A673 (cell line): ENCODE data around the gene DAPK1. TPM values are rescaled to one million over a fixed set of nuclear protein-coding genes. Genes with fewer than 3 reads are reported as not detected.

ENCODE experiments used
- BruUV-seq: library from RNA; stranded (reverse); fragments of 400-500 nt; replicated peaks from 2 replicates; lab custom pipeline; 2021; lab: Mats Ljungman, UMichigan
- CTCF ChIA-PET: fragments of 300-600 bp; sonication (Branson Sonifier 250); formaldehyde crosslinking; loops from one replicate; lab custom pipeline; 2022; ENCODE audit warnings: antibody characterized with exemption; lab: Charles Lee
- POLR2A ChIA-PET: fragments of 300-600 bp; sonication (Branson Sonifier 250); formaldehyde crosslinking; loops from one replicate; lab custom pipeline; 2022; ENCODE audit warnings: antibody characterized with exemption; ENCODE audit not compliant: low non-redundant PET; lab: Charles Lee
- DNase-seq: peaks from one replicate; pipeline ENCODE4 v3.0.0-alpha.2; 2015; ENCODE audit warnings: low spot score
- H3K27ac ChIP-seq: fragments of 200-600 bp; sonication (generic); 2 replicates; pipeline ENCODE4 v1.5.1; 2016; ENCODE audit warnings: mixed run types, low read depth, mild to moderate bottlenecking, mixed read lengths, antibody characterized with exemption, low read length; ENCODE audit not compliant: poor library complexity, severe bottlenecking
- H3K27me3 ChIP-seq: fragments of 200-600 bp; sonication (generic); replicated peaks from 2 replicates; pipeline ENCODE4 v1.6.1; 2017; ENCODE audit warnings: mixed run types, low read depth, mild to moderate bottlenecking, mixed read lengths, antibody characterized with exemption, low read length; ENCODE audit not compliant: insufficient read depth, poor library complexity
- H3K36me3 ChIP-seq: fragments of 200-600 bp; sonication (generic); 2 replicates; pipeline ENCODE4 v1.6.1; 2016; ENCODE audit warnings: mixed run types, mild to moderate bottlenecking, mixed read lengths, antibody characterized with exemption, low read length; ENCODE audit not compliant: insufficient read depth, poor library complexity, severe bottlenecking
- H3K4me1 ChIP-seq: fragments of 200-600 bp; sonication (generic); 2 replicates; pipeline ENCODE4 v1.6.1; 2017; ENCODE audit warnings: mixed run types, mild to moderate bottlenecking, mixed read lengths, antibody characterized with exemption, low read length; ENCODE audit not compliant: insufficient read depth, poor library complexity, severe bottlenecking
- H3K4me3 ChIP-seq: fragments of 200-600 bp; sonication (generic); 2 replicates; pipeline ENCODE4 v1.5.1; 2016; ENCODE audit warnings: low read depth, mixed run types, mild to moderate bottlenecking, mixed read lengths, low read length; ENCODE audit not compliant: poor library complexity, severe bottlenecking
- H3K9me3 ChIP-seq: fragments of 200-600 bp; sonication (generic); 2 replicates; pipeline ENCODE4 v1.6.1; 2016; ENCODE audit warnings: mixed run types, low read depth, mild to moderate bottlenecking, mixed read lengths, antibody characterized with exemption, low read length; ENCODE audit not compliant: poor library complexity, severe bottlenecking
- EZH2 ChIP-seq: fragments of 200-600 bp; sonication (generic); IDR thresholded peaks from 2 replicates; pipeline ENCODE4 v1.6.1; 2017; ENCODE audit warnings: borderline replicate concordance, low read depth, mild to moderate bottlenecking, mixed read lengths, antibody characterized with exemption, low read length; ENCODE audit not compliant: poor library complexity, severe bottlenecking
- intact Hi-C: fragments of 100-400 bp; cut with micrococcal nuclease; formaldehyde crosslinking; loops from one replicate; pipeline ENCODE4 v1.10.0; 2022; ENCODE audit not compliant: unreplicated experiment
- total RNA-seq: library from RNA; stranded (reverse); gene quantifications from 2 replicates; pipeline ENCODE4 v1.2.3, GENCODE V29; 2021
- TF ChIP-seq, protein P1 (sequence below): fragments of 300-800, 200-600 bp; sonication (generic); conservative IDR thresholded peaks from 2 replicates; pipeline ENCODE4 v1.5.1; 2017; ENCODE audit warnings: low read depth, mild to moderate bottlenecking, antibody characterized with exemption, low read length, moderate library complexity, mixed read lengths

DAPK1 gene
- total RNA-seq, 1 experiment from 2014 or later = 380 TPM

DNA sequence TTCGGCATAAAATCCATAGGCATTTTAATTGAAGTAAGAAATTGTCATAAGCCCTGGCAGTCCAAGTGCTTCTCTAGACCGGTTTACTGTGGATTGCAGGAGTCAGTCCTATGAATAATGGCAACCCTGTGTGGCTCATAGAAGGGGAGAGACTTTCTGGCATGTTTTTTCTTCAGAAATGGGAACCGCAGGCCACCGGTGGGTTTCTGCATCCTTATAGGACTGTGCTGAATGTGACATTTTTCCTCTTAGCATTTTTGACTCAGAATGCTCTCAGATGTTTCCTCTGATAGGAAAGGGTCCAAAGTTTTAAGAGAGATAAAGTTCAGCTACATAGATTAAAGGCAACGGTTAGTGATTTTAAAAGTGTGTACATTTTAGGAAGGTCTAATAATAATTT lies 6.3 kb downstream of the DAPK1 start:
- Histone ChIP-seq H3K4me3 (peak overlapping the region; percentile 10), H3K4me1 (peaks cover 41% of the 10 kb centered on the region), H3K36me3 (peaks cover 95% of the 10 kb centered on the region), H3K27me3 (no peaks in the 10 kb centered on the region), H3K27ac (peak overlapping the region; percentile 51), H3K9me3 (no peaks in the 10 kb centered on the region)
- no TSS peak for BruUV-seq
- CTCF ChIA-PET = no interaction called here
- no peak for TF ChIP-seq EZH2
- TF ChIP-seq, protein P1, sequence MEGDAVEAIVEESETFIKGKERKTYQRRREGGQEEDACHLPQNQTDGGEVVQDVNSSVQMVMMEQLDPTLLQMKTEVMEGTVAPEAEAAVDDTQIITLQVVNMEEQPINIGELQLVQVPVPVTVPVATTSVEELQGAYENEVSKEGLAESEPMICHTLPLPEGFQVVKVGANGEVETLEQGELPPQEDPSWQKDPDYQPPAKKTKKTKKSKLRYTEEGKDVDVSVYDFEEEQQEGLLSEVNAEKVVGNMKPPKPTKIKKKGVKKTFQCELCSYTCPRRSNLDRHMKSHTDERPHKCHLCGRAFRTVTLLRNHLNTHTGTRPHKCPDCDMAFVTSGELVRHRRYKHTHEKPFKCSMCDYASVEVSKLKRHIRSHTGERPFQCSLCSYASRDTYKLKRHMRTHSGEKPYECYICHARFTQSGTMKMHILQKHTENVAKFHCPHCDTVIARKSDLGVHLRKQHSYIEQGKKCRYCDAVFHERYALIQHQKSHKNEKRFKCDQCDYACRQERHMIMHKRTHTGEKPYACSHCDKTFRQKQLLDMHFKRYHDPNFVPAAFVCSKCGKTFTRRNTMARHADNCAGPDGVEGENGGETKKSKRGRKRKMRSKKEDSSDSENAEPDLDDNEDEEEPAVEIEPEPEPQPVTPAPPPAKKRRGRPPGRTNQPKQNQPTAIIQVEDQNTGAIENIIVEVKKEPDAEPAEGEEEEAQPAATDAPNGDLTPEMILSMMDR = no peak
- POLR2A ChIA-PET = no interaction called here
- intact Hi-C loops = no loop called here
- DNase-seq = no peak

DNA sequence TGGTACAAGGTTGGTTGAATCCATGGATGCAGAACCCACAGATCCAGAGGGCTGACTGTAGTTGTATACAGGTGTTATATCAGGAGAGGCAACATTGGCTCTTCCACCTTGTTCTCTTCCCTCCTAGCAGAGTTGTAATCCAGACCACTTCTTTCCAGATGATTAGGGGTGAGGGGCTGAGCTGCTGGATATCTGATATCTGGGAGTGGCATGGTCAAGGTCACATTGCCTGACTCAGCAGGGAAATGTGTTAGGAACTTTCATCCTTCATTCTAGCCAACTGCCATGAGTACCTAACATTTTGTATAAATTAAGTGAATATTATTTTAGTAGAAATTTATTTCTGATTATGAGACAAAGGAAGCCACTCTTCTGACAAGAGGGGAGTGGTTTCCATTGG lies 7.3 kb downstream of the DAPK1 start:
- CTCF ChIA-PET = no interaction called here
- BruUV-seq = no TSS peak
- H3K36me3 ChIP-seq = peaks cover 90% of the 10 kb centered on the region
- H3K9me3 ChIP-seq = no peaks in the 10 kb centered on the region
- intact Hi-C loops = no loop called here
- POLR2A ChIA-PET = no interaction called here
- TF ChIP-seq EZH2 = no peak
- TF ChIP-seq, protein P1 = no peak
- H3K4me1 ChIP-seq = peaks cover 50% of the 10 kb centered on the region
- no peak for DNase-seq
- no peak overlapping the region for H3K27ac ChIP-seq
- H3K4me3 ChIP-seq = no peak overlapping the region
- no peaks in the 10 kb centered on the region for H3K27me3 ChIP-seq

DNA sequence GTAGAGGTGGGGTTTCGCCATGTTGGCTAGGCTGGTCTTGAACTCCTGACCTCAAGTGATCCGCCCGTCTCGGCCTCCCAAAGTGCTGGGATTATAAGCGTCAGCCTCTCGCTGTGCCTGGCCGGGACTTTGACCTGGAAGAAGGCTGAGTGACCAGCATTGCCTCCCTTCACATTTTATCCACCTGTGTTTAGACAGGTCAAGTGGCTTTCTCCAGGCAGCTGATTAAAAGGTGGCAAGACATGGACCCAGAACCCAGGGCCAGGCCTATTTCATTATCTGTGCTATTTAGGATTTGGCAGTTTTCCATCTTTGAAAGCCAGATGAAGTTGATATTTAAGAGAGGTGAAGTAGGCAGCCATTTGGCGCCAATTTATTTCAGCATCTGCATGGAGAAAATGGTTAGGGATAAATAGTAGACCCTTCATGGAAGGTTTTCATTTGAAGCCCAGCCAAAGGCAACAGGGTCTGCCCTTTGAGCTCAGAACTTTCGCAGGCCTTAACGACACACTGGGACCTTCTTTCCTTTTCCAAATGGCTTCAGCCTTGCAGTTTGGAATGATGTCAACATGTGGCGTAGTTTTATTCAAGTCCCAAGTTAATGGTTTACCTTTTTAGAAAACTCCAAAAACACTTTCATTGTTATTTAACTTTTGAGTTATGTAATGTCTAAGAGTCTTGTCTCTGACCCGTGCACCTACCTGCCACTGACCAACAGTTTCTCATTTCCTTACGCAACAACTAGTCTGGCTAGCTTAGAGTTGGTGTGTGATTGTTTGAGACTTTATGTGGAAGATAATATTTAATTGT lies 8.4 kb downstream of the DAPK1 start:
- no peak for DNase-seq
- H3K4me1 ChIP-seq = peaks cover 56% of the 10 kb centered on the region
- no peak overlapping the region for H3K27ac ChIP-seq
- BruUV-seq = no TSS peak
- intact Hi-C loops = no loop called here
- TF ChIP-seq, protein P1 = no peak
- no peak for TF ChIP-seq EZH2
- ChIA-PET POLR2A (interaction anchor here (0.5 kb wide), 1 partner anchor 702 kb away, joined by 4 read pairs; no protein-coding TSS in a partner anchor), CTCF (no interaction called here)
- H3K36me3 ChIP-seq = peaks cover 90% of the 10 kb centered on the region
- H3K9me3 ChIP-seq = no peaks in the 10 kb centered on the region
- H3K27me3 ChIP-seq = no peaks in the 10 kb centered on the region
- no peak overlapping the region for H3K4me3 ChIP-seq
